Mesenchymal stem cell (in vitro differentiated cells and primary cell): Measurements from ENCODE around the gene TMEM132A.

ENCODE experiments used
- DNase-seq: peaks from one replicate; pipeline ENCODE4 v3.0.0-alpha.2; 2013
- H2AFZ ChIP-seq: one replicate; pipeline ENCODE4 v1.6.1; 2013; ENCODE audit warnings: low read depth, mild to moderate bottlenecking, control low read depth, inconsistent platforms, low read length, moderate library complexity
- H2AK5ac ChIP-seq: 2 replicates; pipeline ENCODE4 v1.6.1; 2013; ENCODE audit warnings: low read length, moderate library complexity, mild to moderate bottlenecking, inconsistent platforms; ENCODE audit not compliant: severe bottlenecking
- H2BK120ac ChIP-seq: one replicate; pipeline ENCODE4 v1.6.1; 2013; ENCODE audit warnings: low read depth, mild to moderate bottlenecking, inconsistent platforms, low read length, moderate library complexity
- H2BK12ac ChIP-seq, 2 experiments: one replicate each; pipeline ENCODE4 v1.6.1; 2013; ENCODE audit warnings: inconsistent platforms in 2 of 2, low read length in 2 of 2, mild to moderate bottlenecking in 2 of 2, moderate library complexity in 2 of 2, control low read depth in 1 of 2
- H2BK15ac ChIP-seq: one replicate; pipeline ENCODE4 v1.6.1; 2013; ENCODE audit warnings: mild to moderate bottlenecking, low read depth, inconsistent platforms; ENCODE audit not compliant: poor library complexity, severe bottlenecking
- H2BK5ac ChIP-seq: 2 replicates; pipeline ENCODE4 v1.6.1; 2013; ENCODE audit warnings: low read depth, mild to moderate bottlenecking, low read length, control low read depth, inconsistent platforms; ENCODE audit not compliant: poor library complexity, severe bottlenecking
- H3K14ac ChIP-seq, 2 experiments: one replicate each; pipeline ENCODE4 v1.6.1; 2013; ENCODE audit warnings: inconsistent platforms in 2 of 2, low read length in 2 of 2, control low read depth in 1 of 2, mild to moderate bottlenecking in 1 of 2, moderate library complexity in 1 of 2
- H3K18ac ChIP-seq, 2 experiments: one replicate each; pipeline ENCODE4 v1.6.1; 2013; ENCODE audit warnings: inconsistent platforms in 2 of 2, low read length in 2 of 2, control low read depth in 1 of 2, low read depth in 1 of 2, mild to moderate bottlenecking in 1 of 2
- H3K23ac ChIP-seq, 2 experiments: one replicate each; pipeline ENCODE4 v1.6.1; 2013; ENCODE audit warnings: inconsistent platforms in 2 of 2, low read length in 2 of 2, mild to moderate bottlenecking in 2 of 2, moderate library complexity in 2 of 2, control low read depth in 1 of 2
- H3K27ac ChIP-seq: 2 replicates; pipeline ENCODE4 v1.5.1; 2013; ENCODE audit warnings: mild to moderate bottlenecking, moderate library complexity, low read length, control low read depth, inconsistent platforms; ENCODE audit not compliant: poor library complexity, severe bottlenecking
- H3K27me3 ChIP-seq, 2 experiments: 2 replicates each; pipeline versions ENCODE4 v1.6.1 to v1.7.0; 2013; ENCODE audit warnings: low read length in 2 of 2, mild to moderate bottlenecking in 2 of 2, moderate library complexity in 2 of 2, control low read depth in 1 of 2, inconsistent platforms in 1 of 2; ENCODE audit not compliant: control insufficient read depth in 1 of 2, insufficient read depth in 1 of 2
- H3K36me3 ChIP-seq, 2 experiments: 2 replicates each; pipeline versions ENCODE4 v1.6.1 to v1.7.0; 2013; ENCODE audit warnings: low read length in 2 of 2, control low read depth in 1 of 2, inconsistent platforms in 1 of 2, low read depth in 1 of 2, mild to moderate bottlenecking in 1 of 2; ENCODE audit not compliant: insufficient read depth in 2 of 2, control insufficient read depth in 1 of 2
- H3K4ac ChIP-seq, 2 experiments: one replicate each; pipeline ENCODE4 v1.6.1; 2013; ENCODE audit warnings: inconsistent platforms in 2 of 2, low read length in 2 of 2, mild to moderate bottlenecking in 2 of 2, moderate library complexity in 2 of 2, control low read depth in 1 of 2, low read depth in 1 of 2
- H3K4me1 ChIP-seq: 2 replicates; pipeline ENCODE4 v1.6.1; 2013; ENCODE audit warnings: low read depth, low read length, control low read depth; ENCODE audit not compliant: control insufficient read depth, insufficient read depth
- H3K4me2 ChIP-seq: 2 replicates; pipeline ENCODE4 v1.6.1; 2013; ENCODE audit warnings: low read length, mild to moderate bottlenecking, inconsistent platforms; ENCODE audit not compliant: poor library complexity, severe bottlenecking
- H3K4me3 ChIP-seq, 2 experiments: 2 replicates each; pipeline versions ENCODE4 v1.5.1 to v1.7.0; 2013; ENCODE audit warnings: low read length in 2 of 2, mild to moderate bottlenecking in 2 of 2, control low read depth in 1 of 2, low read depth in 1 of 2; ENCODE audit not compliant: insufficient read depth in 1 of 2
- H3K79me1 ChIP-seq: replicated peaks from 2 replicates; pipeline ENCODE4 v1.6.1; 2013; ENCODE audit warnings: mild to moderate bottlenecking, control low read depth, low read length, inconsistent platforms; ENCODE audit not compliant: poor library complexity, severe bottlenecking
- H3K9ac ChIP-seq: 2 replicates; pipeline ENCODE4 v1.7.0; 2013; ENCODE audit warnings: mild to moderate bottlenecking, low read length, moderate library complexity
- H3K9me3 ChIP-seq: 2 replicates; pipeline ENCODE4 v1.7.0; 2013; ENCODE audit warnings: mild to moderate bottlenecking, low read length; ENCODE audit not compliant: control insufficient read depth
- H4K8ac ChIP-seq: one replicate; pipeline ENCODE4 v1.6.1; 2013; ENCODE audit warnings: inconsistent platforms, mild to moderate bottlenecking, low read length, moderate library complexity
- H4K91ac ChIP-seq: one replicate; pipeline ENCODE4 v1.6.1; 2013; ENCODE audit warnings: mild to moderate bottlenecking, low read length, inconsistent platforms
- WGBS: methylation state at CpG from one replicate; pipeline ENCODE4 v1.1.7; 2013; ENCODE audit warnings: mixed read lengths; 5-methylcytosine and 5-hydroxymethylcytosine counted together

The TMEM132A gene

DNA sequence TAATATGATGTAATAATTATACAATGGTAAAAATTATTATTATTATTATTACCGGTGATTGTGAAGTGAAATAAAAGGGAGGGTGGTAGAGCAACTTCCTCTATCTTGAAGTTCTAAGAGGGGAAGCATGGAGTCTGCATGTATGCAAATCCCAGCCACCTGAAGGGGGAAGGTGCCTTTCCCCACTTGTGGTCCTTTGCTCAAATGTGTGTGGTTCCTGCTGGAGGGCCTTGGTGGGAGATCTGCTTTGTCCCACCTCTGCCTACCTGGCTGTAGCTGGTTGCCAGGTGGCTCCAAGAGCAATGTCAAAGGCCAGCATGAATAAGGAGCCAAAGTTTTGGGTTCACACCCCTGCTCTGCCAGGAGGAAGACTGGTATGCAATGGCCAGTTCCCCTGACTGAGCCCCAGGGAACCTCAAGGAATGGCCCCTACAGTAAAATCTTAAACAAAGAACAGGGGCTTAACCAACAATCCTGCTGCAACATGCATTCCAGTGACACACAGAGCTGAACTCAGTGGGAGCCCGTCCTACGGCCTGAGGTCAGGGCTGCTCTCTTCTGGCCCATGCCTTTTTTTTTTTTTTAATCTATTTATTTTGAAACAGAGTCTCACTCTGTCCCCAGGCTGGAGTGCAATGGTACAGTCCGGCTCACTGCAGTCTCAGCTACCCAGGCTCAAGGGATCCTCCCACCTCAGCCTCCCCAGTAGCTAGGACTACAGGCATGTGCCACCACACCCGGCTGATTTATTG, 8.5 kb downstream of the TMEM132A start:
- Histone ChIP-seq H3K4me1 (peaks cover 9% of the 10 kb centered on the region), H2AK5ac (no peak overlapping the region), H3K23ac (no peak overlapping the region), H3K79me1 (peaks cover 3% of the 10 kb centered on the region), H3K14ac (no peak overlapping the region), H3K27ac (no peak overlapping the region), H2BK12ac (no peak overlapping the region), H3K36me3 (peaks cover 0 to 89% of the 10 kb centered on the region in 2 experiments), H3K4me3 (no peak overlapping the region), H3K18ac (no peak overlapping the region), H3K4me2 (no peak overlapping the region), H3K9me3 (no peaks in the 10 kb centered on the region), H2BK120ac (no peak overlapping the region), H4K91ac (no peak overlapping the region), H3K27me3 (peaks cover 0 to 2% of the 10 kb centered on the region in 2 experiments), H2BK5ac (no peak overlapping the region), H3K4ac (no peak overlapping the region), H4K8ac (no peak overlapping the region), H2BK15ac (no peak overlapping the region), H2AFZ (no peak overlapping the region), H3K9ac (no peak overlapping the region)
- 85% methylated on average over 3 of the region's 5 CpGs for WGBS
- DNase-seq: no peak

DNA sequence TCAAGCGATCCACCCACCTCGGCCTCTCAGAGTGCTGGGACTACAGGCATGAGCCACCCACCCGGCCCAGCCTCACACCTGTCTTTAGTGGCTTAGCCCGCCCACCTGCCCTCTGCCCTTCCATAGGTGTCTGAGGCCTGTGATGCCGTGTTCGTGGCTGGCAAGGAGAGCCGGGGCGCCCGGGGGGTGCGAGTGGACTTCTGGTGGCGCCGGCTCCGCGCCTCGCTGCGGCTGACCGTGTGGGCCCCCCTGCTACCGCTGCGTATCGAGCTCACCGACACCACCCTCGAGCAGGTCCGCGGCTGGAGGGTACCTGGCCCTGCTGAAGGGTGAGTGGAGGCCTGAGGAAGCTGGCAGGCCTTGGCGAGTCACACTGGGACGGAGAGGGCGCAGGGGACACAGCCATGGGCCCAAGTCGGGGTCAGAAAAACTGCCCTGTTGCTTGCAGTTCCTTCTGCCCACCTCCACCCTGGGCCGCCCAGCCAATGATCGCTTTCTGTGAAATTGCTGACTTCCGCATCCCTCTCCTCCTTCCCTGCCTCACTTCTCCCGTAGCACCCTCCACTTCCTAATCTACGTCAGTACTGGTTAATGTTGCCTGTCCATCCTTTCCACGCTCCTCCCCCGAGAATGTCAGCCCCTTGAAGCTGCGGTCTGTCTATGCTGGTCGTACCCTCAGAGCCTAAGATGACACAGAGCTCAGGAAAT, 9.3 kb downstream of the TMEM132A start:
- Histone ChIP-seq H4K8ac (no peak overlapping the region), H3K27me3 (peaks cover 0 to 2% of the 10 kb centered on the region in 2 experiments), H3K4me1 (peaks cover 9% of the 10 kb centered on the region), H3K36me3 (peaks cover 0 to 90% of the 10 kb centered on the region in 2 experiments), H3K18ac (no peak overlapping the region), H2BK15ac (no peak overlapping the region), H2BK5ac (no peak overlapping the region), H3K23ac (no peak overlapping the region), H4K91ac (no peak overlapping the region), H3K4ac (no peak overlapping the region), H2AFZ (no peak overlapping the region), H2AK5ac (no peak overlapping the region), H3K9ac (no peak overlapping the region), H3K27ac (no peak overlapping the region), H2BK120ac (no peak overlapping the region), H3K4me3 (no peak overlapping the region), H3K79me1 (no peaks in the 10 kb centered on the region), H3K4me2 (no peak overlapping the region), H2BK12ac (no peak overlapping the region), H3K9me3 (no peaks in the 10 kb centered on the region), H3K14ac (no peak overlapping the region)
- no peak for DNase-seq
- 95% methylated on average over 37 of the region's 37 CpGs for WGBS

DNA sequence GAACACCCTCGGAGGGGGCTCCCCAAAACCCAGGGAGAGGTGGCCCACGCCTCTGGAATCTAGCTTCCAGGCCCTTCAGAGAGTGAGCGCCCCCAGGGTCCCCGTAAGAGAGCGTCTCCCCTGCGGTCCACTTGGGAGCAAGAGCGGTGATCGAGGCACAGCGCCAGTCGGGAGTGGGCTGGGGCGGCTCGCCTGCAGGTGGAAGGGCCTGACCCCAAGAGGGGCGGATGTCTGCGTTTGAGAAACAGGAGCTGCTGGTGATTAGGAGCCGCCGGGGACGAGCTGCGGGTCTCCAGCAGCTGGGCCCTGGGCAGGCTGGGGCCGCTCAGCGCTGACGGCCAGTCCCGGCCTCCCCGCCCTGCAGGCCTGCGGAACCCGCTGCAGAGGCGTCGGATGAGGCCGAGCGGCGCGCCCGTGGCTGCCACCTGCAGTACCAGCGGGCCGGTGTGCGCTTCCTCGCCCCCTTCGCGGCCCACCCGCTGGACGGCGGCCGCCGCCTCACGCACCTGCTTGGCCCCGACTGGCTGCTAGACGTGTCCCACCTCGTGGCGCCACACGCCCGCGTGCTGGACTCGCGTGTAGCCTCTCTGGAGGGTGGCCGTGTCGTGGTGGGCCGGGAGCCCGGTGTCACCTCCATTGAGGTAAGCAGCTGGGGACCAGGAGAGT, 10.0 kb downstream of the TMEM132A start:
- Histone ChIP-seq H2AK5ac (no peak overlapping the region), H3K4ac (no peak overlapping the region), H3K27ac (no peak overlapping the region), H4K8ac (no peak overlapping the region), H3K79me1 (no peaks in the 10 kb centered on the region), H2AFZ (no peak overlapping the region), H3K14ac (no peak overlapping the region), H3K4me3 (no peak overlapping the region), H3K18ac (no peak overlapping the region), H3K9ac (no peak overlapping the region), H4K91ac (no peak overlapping the region), H3K27me3 (peaks cover 0 to 2% of the 10 kb centered on the region in 2 experiments), H3K23ac (no peak overlapping the region), H3K4me1 (peaks cover 8% of the 10 kb centered on the region), H3K9me3 (no peaks in the 10 kb centered on the region), H2BK5ac (no peak overlapping the region), H3K36me3 (peaks cover 4 to 90% of the 10 kb centered on the region in 2 experiments), H2BK120ac (no peak overlapping the region), H2BK15ac (no peak overlapping the region), H2BK12ac (no peak overlapping the region), H3K4me2 (no peak overlapping the region)
- DNase-seq: no peak
- 95% methylated on average over 57 of the region's 57 CpGs for WGBS
